NCI-H460 (cell line): ENCODE results near the gene GPR4. TPM values are rescaled to one million over a fixed set of nuclear protein-coding genes. Genes with fewer than 3 reads are reported as not detected.
A peak's percentile ranks its signal among the peaks of the same experiment; 100 is the strongest.

ENCODE experiments used
- DNase-seq: peaks from one replicate; pipeline ENCODE4 v3.0.0-alpha.2; 2016; ENCODE audit warnings: low read depth; ENCODE audit errors: extremely low read depth
- small RNA-seq, 2 experiments: library from RNA; depleted of rRNA; stranded (forward); fragments of <200 nt; gene quantifications; one replicate each; pipeline ENCODE3, GENCODE V24; 2014
- total RNA-seq: library from RNA; depleted of rRNA; stranded (reverse); fragments of >200 nt; shearing (Covaris generic); gene quantifications from 2 replicates; pipeline ENCODE4 v1.2.3, GENCODE V29; 2014; rRNA removed

Gene GPR4
- total RNA-seq, 1 experiment from 2014 or later = 0.57 TPM

DNA sequence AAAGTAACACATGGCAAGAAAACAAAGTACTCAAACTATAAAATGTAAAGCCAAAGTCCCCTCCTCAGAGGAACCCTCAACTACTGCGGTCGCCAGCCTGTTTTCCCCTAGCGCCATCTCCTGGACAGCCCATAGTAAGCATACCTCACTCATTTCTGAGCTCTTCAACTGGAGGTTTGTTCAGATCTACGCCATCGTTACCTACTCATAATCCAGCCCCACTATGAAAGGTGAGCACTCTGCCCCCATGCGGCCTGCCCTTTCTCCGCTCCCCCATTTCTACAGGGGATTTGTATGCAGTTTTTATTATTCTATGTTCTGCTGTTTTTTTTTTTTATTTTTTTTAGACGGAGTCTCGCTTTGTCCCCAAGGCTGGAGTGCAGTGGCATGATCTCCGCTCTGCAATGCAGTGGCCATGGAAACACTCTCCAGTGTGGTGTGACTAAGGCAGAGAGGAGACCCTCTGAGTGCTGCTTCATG is 43.6 kb downstream of the GPR4 start:
- peak; percentile 49 for DNase-seq

DNA sequence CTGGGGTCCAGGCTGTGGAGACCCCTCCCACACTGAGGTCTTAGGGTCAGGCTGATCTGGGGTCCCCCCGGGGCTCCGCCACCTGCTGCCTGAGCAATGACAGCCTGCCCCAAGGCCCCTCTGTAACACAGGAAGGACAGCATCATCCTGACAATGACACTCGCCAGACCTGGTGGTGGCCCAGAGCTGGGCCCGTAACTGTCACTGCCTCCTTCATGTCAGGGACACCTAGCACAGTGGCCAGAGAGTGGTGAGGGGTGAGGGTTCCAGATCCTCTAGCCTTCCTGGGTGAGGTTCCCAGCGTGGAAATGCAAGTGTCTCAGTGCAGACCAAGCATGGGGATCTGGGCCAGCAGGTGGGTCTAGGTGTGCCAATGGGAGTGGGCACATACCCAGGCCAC is 45.2 kb downstream of the GPR4 start:
- no peak for DNase-seq

DNA sequence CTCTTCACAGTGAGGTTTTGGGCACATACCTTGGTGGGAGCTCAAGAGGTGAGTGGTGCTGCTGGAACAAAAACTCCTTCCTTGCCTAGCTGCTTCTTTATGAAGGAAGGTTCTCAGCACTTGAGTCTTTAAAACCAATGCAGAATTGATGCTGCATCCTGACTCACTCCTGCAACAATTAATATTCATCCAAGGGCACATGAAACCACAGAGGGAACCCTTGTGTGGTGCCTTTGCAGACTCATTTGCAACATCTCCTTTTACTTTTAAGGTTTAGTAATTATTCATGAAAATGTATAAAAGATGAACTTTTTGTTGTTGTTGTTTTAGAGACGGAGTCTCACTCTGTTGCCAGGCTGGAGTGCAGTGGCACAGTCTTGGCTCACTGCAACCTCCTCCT is 47.5 kb downstream of the GPR4 start:
- no peak for DNase-seq

DNA sequence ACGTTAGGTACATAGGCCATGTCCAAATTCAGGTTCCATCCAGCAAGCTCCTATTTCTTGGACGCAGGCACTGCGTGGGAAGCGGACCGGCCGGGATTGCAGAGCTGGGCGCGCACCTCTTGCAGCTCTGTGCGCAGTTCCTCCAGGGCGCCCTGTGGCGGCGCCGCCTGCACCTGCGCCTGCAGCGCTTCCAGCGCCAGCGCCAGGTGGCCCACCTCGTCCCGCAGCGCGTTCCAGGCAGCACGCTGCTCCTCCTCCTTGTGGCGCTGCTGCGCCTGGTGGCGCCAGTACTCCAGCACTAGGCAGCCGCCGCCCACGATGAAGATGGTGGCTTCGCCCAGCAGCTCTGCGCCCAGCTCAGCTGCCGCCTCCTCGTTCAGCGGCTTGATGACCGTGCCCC is 48.5 kb downstream of the GPR4 start:
- no peak for DNase-seq

DNA sequence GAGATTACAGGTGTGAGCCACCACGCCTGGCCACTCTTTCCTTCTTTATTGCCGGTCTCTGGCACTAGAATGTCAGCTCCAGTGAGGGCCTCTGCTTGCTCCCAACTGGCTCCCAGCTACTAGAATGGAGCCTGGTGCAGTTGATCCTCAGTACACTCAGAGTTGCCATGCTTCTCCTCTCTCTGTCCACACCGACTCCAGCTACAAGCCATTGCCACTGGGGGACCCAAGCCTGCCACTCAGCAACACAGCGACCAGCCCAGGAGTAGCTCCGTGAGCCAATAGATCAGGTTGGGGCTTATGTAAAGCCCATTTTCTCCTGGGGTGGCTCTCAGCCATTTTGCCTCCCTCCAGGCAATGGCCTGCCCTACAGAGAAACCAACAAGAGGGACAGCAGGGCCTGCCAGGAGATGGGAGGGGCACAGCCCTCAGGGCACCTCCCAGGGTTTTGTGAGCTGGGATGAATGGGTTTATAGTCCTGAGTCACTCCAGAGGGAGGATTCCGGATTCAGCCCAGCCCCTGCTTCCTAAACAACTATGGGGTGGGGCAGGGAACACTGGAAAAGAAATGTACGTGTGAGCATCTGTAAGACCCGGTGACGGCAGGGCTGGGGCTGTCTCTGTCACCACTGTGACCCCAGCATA is 53.9 kb downstream of the GPR4 start:
- peak; percentile 52 for DNase-seq

DNA sequence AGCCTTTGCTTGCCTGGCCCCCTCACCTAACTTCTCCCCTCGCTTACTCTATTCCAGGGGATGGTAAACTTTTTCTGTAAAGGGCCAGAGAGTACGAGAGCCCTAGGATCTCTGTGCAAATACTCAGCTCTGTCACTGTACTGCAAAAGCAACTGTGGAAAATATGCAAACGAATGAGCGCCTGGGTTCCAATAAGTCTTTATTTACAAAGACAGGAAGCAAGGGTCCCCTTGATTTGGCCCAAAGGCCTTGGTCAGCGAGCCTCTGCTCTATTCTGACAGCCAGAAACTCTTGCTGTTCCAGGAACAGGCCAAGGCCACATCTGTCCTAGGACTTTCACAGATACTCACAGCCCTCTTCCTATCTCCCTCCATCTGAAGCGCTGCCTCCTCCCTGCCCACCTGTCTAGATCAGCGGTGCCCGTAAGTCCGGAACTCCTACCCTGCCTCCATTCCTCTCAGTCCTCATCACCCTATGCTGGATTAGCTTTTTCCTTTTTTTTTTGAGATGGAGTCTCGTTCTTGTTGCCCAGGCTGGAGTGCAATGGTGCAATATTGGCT is 54.7 kb downstream of the GPR4 start:
- no peak for DNase-seq

DNA sequence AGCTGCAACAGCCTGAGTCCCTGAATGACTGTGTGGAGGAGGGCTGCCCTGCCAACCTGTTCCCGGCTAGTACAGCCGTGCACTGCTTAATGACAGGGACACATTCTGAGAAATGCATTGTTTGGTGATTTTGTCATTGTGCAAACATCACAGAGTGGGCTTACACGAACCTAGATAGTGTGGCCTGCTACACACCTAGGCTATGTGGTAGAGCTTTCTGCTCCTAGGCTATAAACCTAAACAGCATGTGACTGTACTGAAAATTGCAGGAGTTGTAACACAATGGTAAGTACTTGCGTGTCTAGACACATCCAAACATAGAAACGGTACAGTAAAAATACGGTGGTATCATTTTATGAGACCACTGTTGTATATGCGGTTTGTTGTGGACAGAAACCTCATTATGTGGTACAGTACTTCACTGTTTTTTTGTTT is 59.8 kb downstream of the GPR4 start:
- DNase-seq = no peak

Small RNA genes within 50 kb of the gene (small RNA-seq; reads per million reads assigned to genes)
- 0.02 to 1.8 reads per million in 2 experiments for gene RN7SL836P

Other genes with a start within 250 kb of the GPR4 start
- gene ERCC2, start 231.6 kb downstream of the GPR4 start, total RNA-seq = 11.2 and 12.3 TPM in 2 replicates
- gene PPP1R13L, start 197.1 kb downstream of the GPR4 start, total RNA-seq = 2.9 and 5.2 TPM in 2 replicates
- gene POLR1G, start 195.6 kb downstream of the GPR4 start, total RNA-seq = 11.3 and 12.7 TPM in 2 replicates
- gene ERCC1, start 178.3 kb downstream of the GPR4 start, total RNA-seq = 81.5 and 102 TPM in 2 replicates
- 1.7 and 1.9 TPM in 2 replicates for gene FOSB, start 134.2 kb downstream of the GPR4 start, total RNA-seq
- gene RTN2, start 105.2 kb downstream of the GPR4 start, total RNA-seq = 0.79 and 1.6 TPM in 2 replicates
- gene PPM1N, start 103.8 kb downstream of the GPR4 start, total RNA-seq = 1.6 and 2.0 TPM in 2 replicates
- 45.4 and 50.3 TPM in 2 replicates for gene VASP, start 94.7 kb downstream of the GPR4 start, total RNA-seq
- gene OPA3, start 17.4 kb downstream of the GPR4 start, total RNA-seq = 6.0 and 6.3 TPM in 2 replicates
- gene EML2, start 37.2 kb upstream of the GPR4 start, total RNA-seq = 19.1 and 21.4 TPM in 2 replicates
- gene GIPR, start 66.0 kb upstream of the GPR4 start, total RNA-seq = 0.69 and 1.1 TPM in 2 replicates
- 213 and 246 TPM in 2 replicates for gene SNRPD2, start 89.7 kb upstream of the GPR4 start, total RNA-seq
- 6.3 and 6.6 TPM in 2 replicates for gene QPCTL, start 90.5 kb upstream of the GPR4 start, total RNA-seq
- gene FBXO46, start 128.7 kb upstream of the GPR4 start, total RNA-seq = 9.8 and 11.5 TPM in 2 replicates
- gene MEIOSIN, start 131.2 kb upstream of the GPR4 start, total RNA-seq = not detected in 2 replicates
- 10.3 and 13.3 TPM in 2 replicates for gene SIX5, start 167.0 kb upstream of the GPR4 start, total RNA-seq
- 10.1 and 10.6 TPM in 2 replicates for gene DMPK, start 180.3 kb upstream of the GPR4 start, total RNA-seq
- gene DMWD, start 190.6 kb upstream of the GPR4 start, total RNA-seq = 21.2 and 21.9 TPM in 2 replicates
- 0.05 TPM in 1 of 2 replicates, not detected in the other for gene RSPH6A, start 213.1 kb upstream of the GPR4 start, total RNA-seq